Measurements from ENCODE around the gene MADD.
"Not testable (repeated sequence)": the region's sequence is repeated elsewhere in the genome, so short reads cannot be mapped to it uniquely, and the experiment has no call there.

MADD gene

DNA sequence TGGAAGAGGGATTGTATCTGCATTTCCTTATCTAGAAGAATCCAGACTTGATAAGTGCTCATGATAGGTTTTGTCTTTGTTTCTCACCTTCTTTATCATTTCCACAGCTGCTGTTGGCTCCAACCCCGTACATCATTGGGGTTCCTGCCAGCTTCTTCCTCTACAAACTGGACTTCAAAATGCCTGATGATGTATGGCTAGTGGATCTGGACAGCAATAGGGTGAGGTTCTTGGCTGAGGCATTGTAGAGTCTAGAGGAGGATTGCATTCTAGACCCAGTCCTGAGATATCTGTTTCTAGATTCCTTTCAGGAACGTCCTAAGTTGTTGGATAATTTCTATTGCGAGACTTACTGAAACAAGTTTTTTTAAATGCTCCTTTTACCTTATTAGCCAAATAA is 8.1 kb downstream of the MADD start:
- DNase-seq = no peak

DNA sequence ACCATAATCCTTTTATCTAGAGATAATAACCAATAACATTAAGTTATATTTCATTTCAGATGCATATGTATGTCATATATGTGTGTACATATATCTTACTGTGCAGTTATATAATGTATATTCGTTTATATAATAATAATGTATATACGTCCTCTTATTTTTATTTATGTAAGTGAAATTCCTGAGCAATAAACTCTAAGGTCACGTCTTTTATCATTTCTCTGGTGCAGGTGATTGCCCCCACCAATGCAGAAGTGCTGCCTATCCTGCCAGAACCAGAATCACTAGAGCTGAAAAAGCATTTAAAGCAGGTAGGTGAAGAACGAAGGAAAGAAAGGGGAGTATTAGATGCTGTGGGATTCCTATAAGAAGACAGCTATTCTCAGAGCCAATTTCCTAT is 8.8 kb downstream of the MADD start:
- DNase-seq = no peak

DNA sequence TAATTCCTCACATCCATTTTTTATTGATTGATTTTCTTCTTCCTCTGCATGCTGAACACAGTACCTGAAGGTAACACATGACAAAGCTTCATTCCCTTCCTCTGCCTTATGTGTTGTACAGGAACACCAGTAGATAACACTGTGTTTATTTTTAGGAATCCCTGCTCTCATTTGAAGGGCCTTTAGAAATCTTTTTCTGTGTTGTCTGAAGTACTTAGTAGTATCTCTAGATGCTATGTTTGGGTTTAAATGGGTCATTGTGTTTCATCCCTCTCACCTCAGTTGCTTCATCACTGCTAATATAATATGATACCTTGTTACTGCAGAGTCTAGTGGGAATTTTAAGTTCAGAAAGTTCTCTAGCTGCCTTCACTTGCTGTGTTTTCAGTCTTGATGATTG is 10.2 kb downstream of the MADD start:
- no peak for DNase-seq

DNA sequence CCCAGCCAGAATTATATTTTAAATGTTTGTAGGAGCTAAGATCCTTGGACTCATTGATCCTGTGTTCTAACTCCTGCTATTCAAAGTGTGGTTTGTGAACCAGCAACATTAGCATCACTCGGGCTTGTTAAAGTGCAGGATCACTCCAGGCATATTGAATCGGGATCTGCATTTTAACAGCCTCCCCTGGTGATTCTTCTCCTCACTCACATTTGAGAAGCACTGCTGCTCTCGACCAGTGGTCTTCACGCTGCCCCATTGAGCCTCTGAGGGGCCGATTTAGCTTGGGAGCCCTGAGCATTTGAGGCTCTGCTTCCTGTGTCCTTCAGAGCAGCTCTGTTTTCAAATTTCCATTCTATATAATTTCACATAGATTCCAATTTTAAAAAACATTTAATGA is 10.9 kb downstream of the MADD start:
- DNase-seq = no peak

DNA sequence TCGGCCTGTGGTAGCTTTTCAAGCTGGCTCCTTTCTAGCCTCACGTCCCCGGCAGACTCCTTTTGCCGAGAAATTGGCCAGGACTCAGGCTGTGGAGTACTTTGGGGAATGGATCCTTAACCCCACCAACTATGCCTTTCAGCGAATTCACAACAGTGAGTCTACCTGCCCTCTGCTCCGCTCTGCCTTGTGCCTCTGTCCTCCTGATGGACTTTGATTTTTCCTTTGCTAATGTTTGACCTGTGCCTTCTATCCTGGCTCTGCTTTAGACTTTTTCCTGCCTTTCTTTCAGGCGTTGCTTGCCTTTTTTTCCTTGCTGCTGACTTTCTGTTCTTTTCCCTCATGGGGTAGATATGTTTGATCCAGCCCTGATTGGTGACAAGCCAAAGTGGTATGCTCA is 12.5 kb downstream of the MADD start:
- no peak for DNase-seq

DNA sequence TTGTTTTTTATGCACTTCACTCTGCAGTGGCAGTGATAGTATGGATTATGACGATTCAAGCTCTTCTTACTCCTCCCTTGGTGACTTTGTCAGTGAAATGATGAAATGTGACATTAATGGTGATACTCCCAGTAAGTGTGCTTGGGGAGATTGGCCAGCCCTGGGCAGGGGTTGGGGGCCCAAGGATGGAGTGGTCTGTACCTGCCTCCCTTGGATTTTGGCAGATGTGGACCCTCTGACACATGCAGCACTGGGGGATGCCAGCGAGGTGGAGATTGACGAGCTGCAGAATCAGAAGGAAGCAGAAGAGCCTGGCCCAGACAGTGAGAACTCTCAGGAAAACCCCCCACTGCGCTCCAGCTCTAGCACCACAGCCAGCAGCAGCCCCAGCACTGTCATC is 14.2 kb downstream of the MADD start:
- DNase-seq = no peak

DNA sequence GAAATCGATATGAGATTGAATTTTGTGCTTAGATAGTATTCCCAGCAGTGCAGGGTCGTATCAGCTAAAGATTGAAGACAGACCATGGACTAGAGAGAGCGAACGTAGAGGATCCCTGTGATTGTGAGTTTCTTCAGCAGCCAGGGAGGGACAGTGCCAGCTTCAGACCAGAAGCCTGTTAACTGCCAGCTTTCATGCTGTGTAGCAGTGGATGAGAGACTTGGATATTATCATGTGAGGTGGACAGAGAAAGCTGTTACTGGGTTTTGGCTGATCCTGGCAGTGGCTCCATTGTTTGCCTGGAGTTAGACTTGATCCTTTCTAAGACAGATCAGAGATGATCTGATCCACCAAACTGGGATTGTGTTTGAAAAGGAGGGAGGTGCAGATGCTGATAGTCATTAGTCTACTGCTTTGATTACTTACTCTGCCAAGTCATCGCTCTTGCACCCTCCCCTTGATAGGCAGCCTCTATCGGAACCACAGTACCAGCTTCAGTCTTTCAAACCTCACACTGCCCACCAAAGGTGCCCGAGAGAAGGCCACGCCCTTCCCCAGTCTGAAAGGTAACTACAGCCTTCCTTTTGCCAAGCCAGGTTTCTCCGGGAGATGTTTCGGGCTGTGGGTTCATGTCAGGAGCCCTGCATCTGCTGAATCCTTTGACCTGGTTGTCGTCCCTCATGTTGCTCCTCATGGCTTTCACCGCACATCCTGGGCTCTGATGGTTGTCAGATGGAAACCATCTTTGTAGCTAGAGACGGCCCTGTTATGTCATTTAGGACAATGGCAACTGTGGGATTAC is 16.2 kb downstream of the MADD start:
- DNase-seq = no peak

DNA sequence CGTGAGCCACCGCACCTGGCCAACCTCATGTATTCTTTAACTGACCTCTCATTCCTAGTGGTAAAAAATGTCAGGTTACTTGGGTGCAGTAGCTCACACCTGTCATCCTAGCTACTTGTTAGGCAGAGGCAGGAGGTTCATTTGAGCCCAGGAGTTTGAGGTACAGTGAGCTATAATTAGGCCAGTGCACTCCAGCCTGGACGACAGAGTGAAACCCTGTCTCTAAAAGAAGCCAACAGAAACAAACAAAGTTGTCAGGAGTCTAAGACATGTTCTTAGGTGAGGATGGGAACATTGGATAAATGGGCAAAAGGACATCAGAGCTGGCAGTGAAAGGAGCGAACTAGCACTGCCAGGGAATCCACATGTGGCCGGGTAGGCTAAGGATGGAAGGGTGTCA is 18.1 kb downstream of the MADD start:
- DNase-seq = no peak

DNA sequence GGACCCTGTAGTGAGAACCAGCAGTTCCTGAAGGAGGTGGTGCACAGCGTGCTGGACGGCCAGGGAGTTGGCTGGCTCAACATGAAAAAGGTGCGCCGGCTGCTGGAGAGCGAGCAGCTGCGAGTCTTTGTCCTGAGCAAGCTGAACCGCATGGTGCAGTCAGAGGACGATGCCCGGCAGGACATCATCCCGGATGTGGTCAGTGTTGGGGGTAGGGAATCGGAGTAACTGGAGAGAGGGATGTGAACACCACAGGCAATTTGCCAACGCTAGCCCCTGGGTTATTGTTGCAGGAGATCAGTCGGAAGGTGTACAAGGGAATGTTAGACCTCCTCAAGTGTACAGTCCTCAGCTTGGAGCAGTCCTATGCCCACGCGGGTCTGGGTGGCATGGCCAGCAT is 19.9 kb downstream of the MADD start:
- DNase-seq = no peak

DNA sequence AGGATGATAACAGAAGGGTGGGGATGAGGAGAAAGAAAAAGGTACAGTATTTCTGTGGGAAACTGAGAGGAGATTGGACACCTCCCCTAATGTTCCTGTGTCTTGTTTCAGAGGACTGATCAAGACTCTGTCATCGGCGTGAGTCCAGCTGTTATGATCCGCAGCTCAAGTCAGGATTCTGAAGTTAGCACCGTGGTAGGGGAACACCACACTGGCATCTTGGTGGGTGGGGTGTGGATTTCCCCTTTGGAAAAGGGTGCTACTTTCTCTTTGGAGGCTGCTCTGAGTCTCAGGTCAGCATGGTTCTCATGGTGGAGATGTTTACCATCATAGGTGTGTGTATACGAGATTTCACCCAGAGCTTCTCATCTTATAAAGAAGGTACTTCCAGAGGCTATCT is 25.5 kb downstream of the MADD start:
- DNase-seq = no peak

DNA sequence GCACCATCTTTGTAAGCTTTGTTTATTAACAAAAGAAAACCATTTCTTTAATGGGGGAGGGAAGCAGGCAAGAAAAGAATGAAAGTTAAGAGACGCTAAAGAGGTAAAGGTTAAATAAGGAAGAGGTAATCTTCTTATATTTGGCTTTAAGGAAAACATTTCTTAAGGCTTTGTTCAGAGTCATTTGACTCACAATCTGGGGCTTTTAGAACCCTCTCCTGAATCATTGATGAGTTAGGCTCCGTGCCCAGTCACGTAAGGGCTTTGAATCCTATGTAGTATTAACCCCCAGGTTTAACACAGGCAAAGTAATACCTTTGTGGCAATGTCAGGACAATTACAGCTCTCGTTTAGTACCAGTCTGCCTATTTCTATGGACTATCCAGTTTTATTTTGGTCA is 26.1 kb downstream of the MADD start:
- DNase-seq = no peak

DNA sequence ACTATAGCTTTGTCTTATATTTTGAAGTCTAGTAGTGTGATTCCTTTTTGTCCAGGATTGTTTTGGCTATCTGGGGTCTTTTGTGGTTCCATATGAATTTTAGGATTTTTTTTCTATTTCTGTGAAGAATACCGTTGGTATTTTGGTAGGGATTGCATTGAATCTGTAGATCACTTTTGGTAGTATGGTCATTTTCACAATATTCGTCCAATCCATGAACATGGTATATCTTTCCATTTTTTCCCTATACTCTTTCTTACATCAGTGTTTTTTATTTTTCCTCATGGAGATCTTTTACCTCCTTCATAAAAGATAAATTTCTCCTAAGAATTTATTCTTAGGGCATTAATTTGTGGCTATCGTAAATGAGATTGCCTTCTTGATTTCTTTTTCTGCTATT is 29.1 kb downstream of the MADD start:
- no peak for DNase-seq

DNA sequence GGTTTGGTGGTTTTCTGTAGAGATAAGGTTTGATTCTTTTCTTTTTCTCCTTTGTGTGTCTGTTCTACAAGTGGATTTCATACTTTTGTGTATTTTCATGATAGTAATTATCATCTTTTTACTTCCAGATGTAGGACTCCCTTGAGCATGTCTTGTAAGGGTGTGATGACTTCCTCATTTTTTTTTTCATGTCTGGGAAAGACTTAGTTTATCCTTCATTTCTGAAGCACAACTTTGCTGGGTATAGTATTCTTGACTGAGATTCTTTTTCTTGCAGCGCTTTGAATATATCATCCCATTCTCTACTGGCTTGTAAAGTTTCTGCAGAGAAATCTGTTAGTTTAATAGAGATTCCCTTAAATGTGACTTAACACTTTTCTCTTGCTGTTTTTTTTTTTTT is 32.9 kb downstream of the MADD start:
- DNase-seq = no peak

DNA sequence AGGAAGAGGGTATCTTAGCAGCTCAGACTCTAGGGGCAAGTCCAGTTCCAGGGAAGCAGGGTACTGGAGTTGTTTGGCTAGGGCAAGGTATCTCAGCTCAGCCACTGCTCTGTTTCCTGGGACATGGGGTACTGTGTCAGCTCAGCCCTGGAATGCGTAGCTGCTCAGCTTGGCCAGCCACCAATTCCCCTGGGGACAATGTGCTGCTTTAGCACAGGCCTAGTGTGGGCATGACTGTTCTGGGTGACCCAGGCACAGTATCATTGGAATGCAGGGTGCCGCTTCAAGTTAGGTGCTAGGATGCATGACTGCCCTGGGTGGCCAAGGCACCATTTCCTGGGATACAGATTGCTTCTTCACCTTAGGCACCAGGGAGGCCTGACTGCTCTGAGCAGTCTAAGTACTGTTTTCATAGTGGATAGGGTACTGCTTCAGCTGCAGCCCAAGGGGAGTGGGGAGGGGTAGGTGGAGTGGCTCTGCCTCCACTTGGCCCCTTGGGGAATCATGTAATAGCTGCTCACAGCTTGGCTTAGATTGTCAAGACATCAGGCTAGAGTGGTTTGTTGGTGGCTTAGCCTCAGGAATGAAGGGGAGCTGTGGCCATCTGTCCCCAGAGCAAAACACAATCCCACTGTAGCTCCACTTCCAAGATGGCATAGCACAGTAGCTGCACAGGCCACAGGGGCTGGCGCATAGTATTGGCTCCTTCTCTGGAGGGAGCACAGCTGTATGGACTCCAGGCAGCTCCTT is 36.0 kb downstream of the MADD start:
- DNase-seq = no peak

DNA sequence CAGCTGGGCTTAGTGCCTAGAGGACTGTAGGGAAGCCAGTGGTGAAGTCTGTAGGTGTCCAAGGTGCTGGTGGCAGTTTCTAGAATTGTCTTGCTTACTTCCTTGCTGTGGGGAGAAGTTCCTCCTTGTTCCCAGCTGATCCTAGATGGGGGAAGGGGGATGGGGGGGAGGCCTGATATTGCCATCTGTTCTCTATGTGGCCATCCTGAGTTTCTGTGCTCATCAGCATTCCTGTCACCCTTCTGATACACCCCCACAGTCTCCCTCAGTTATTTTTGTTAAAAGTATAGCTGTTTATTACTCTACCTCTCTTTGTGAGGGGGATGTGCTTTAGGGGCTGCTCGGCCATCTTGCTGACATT is 36.5 kb downstream of the MADD start:
- DNase-seq = no peak

DNA sequence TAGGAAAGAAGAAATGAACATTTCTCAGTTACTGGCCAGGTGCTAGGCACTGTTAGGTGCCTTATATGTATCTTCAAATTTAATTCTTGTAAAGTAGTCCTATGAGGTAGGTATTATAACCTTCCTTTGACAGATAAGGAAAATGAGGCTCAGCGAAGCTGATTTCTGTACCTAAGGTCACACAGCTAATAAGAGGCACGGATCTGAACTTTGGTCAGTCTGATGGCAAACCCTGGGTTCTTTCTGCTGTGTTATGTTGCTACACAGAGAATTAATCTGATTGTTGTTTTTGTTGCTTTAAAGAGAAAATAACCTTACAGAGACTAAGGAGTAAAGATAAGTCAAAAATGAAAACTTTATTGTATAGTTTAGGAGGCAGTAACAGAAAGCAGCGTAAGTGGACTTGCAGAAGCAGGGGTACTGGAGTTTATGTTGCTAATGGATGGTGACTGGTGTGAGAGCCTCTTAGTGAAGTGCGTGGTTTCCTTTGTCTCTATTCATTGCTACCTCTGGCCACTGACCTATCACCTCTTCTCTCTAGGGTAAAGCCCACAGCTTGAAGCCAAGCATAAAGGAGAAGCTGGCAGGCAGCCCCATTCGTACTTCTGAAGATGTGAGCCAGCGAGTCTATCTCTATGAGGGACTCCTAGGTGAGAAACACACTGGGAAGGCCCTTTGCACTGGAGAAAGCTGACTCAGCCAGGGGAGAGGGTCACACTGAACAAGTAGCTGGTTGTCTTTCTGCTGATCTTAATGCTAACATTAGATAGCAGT is 38.3 kb downstream of the MADD start:
- DNase-seq = no peak

DNA sequence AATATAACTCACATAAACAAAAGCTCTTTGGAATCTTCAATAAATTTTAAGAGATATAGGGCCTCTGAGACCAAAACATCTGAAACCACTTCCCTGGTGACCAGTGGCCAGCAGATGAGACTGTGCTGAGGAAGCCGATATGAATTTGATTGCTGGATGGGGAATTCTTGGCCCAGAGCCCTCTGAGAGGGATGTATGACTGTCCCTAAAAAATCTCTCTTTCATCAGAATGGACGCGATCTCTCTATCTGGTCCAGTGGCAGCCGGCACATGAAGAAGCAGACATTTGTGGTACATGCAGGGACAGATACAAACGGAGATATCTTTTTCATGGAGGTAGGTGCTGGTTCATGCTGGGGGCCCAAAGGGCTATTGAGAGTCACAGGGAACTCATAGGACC is 45.1 kb downstream of the MADD start:
- no peak for DNase-seq

DNA sequence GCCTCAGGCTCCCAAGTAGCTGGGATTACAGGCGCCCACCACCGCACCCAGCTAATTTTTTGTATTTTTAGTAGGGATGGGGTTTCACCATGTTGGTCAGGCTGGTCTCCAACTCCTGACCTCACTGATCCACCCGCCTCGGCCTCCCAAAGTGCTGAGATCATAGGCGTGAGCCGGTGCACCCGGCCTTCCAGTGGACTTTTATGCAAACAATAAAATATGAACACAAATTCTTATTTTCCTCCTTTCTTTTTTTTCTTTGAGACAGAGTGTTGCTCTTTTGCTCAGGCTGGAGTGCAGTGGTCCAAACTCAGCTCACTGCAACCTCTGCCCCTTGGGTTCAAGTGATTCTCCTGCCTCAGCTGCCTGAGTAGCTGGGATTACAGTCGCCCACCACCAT is 46.6 kb downstream of the MADD start:
- DNase-seq = not testable (repeated sequence)

DNA sequence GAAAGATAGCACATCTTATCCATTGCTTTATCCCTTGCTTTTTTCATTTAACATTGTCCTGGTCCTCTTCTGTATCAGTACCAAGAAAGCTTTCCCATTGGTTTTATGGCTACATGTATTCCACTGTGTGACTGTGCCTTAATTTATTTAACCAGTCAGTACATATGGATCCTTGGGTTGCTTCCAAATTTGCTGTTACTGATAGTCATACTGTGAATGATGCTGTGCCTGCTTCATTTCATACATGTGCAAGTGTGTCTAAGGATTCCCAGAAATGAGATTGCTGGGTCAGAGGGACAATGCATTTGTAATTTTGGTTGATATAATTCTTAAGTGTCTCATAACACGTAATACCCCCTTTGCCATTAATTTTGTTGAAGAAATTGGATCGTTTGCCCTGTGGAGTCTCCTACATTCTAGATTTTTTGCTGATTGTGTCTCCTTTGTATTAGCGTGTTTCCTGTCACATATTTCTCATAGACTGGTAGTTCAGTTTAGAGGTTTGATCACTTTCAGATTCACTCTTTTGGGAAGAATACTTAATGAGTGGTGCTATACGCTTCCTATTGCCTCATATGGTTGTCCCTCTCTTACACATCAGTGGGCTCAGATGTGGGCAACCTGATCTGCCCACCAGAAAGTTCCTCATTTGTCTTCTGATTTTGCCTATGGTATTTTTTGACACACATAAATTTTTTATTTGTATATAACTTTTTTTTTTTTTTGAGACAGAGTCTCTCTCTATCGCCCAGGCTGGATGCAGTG is 47.3 kb downstream of the MADD start:
- no peak for DNase-seq

DNA sequence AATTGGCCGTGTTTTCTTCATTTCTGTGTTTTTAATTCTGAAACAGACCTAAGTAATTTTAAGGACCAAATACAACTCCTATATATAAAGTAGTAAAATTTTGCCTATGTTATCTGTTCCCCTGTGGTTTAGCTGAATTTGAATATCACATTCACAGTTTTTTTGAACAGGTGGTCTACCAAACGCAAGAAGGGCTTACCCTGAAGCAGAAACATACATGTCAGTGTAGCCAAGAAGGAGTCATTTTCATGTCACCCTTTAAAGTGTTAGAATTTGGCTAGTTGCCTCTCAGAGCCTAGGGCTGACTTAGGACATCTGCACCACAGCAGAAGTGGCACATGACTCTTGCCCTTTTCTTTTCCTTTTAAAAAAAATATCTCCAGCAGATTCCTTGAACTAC is 48.2 kb downstream of the MADD start:
- DNase-seq = no peak

DNA sequence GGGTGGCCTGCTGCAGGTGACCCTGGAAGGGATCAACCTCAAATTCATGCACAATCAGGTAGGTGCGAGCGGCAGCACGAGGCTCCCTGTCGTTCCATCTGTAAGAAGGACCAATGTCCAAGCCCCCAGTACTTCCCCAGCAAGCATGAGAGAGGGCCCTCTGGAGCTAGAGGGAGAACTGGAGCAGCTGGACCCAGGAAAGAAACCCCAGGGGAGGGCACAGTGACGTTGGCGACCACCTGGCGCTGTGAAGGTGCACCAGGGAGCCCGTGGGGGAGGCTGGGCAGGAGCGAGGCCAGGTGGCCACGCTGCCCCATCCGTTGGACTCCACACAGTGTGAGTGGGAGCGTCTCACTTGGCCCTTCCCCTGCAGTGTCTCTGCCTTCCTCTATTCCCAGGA is 54.6 kb downstream of the MADD start:
- no peak for DNase-seq

DNA sequence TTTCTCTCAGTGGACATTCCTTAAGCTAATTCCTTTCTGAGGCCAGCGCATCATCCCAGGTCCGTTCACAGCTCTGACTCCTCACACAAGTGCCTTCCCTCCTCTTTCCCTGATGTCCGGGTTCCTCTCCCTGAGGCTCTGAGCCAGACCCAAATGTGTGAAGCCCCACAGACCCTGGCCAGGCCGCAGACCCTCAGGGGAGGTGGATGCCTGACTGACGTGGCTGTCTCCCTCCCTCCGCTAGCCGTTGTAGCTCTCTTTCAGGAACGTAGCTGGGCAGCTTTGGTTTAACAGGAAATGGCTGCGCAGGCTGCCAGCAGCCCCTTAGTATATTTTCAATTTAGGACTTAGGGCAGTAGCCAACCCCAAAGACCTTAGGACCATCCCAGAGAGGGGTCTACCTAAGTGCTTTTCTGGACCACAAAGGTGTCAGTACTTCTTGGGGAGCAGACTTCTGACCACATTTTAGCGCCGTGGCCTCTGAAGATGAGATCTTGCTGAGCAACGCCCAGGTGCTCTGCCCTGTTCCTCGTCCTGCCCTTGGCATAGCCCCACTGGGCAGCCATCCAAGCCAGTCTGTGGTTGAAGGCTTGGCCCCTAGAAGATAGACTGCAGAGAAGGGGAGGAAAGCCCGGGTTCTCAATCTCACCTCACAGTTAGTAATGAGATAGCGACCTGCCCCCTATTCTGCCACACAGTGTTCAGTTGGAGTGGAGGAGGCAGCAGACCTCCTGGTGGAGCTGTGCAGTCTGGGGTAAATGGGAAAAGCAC is 55.5 kb downstream of the MADD start:
- DNase-seq = no peak

Data from NCI-H510A treated with DMSO at 0.1 percent for 48 hours (cell line).